ENCODE data around the gene GABRG3.

GABRG3 gene

DNA sequence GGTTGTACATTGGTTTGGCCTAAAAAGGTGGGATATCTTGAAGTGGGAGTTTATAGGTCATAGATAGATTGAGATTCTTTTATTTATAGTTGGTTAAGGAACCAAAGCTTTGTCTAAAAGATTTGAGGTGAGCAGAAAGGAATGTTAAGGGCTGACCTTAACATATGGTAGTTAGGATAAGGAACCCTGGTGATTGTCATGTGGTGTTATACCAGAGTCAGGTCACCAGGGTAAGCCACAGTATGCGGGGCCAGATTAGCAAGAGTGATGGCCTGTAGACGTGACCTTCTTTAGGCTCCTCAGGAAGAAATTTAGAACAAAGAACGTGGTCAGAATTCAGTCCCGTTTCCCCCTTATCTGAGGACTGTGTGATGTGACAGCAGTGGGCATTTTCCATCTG lies 249.2 kb downstream of the GABRG3 start:
- H3K9me3 ChIP-seq (ENCODE audit: control insufficient read depth, low read length), result no peaks in the 10 kb centered on the region
- no peak for DNase-seq
- no peak overlapping the region for H3K27ac ChIP-seq (ENCODE audit: insufficient read depth, low read length, poor library complexity, severe bottlenecking)
- H3K4me3 ChIP-seq (ENCODE audit: insufficient read depth, low read depth, low read length, poor library complexity, severe bottlenecking), result no peak overlapping the region
- no peaks in the 10 kb centered on the region for H3K27me3 ChIP-seq (replicated peaks; ENCODE audit: control insufficient read depth, insufficient read depth, low read length, poor library complexity, severe bottlenecking)
- H3K4me1 ChIP-seq (ENCODE audit: control insufficient read depth, insufficient read depth, low read length, poor library complexity, severe bottlenecking), result no peaks in the 10 kb centered on the region
- H3K36me3 ChIP-seq (ENCODE audit: control insufficient read depth, insufficient read depth, low read length), result no peaks in the 10 kb centered on the region

DNA sequence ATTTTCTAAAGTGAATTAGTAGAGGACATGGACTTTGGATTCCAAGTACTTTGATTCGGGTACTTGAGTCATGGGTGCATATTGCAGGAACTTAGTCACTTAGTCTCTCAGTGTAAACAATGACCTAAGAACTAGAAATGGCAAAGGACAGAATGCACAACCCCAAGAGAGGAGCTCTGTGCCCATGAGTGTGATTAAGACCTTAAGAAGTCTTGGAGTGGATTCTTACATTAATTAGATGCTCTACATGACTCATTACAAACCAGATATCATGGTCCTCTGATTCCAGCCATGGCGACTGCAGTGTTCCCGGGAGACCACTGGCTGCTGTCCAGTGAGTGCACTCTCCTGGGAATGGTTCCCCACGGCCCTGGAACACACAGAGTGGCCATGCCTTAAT lies 251.5 kb downstream of the GABRG3 start:
- Histone ChIP-seq H3K4me3 (ENCODE audit: insufficient read depth, low read depth, low read length, poor library complexity, severe bottlenecking) (no peak overlapping the region), H3K4me1 (ENCODE audit: control insufficient read depth, insufficient read depth, low read length, poor library complexity, severe bottlenecking) (no peaks in the 10 kb centered on the region), H3K36me3 (ENCODE audit: control insufficient read depth, insufficient read depth, low read length) (no peaks in the 10 kb centered on the region), H3K27ac (ENCODE audit: insufficient read depth, low read length, poor library complexity, severe bottlenecking) (no peak overlapping the region), H3K27me3 (replicated peaks; ENCODE audit: control insufficient read depth, insufficient read depth, low read length, poor library complexity, severe bottlenecking) (no peaks in the 10 kb centered on the region), H3K9me3 (ENCODE audit: control insufficient read depth, low read length) (no peaks in the 10 kb centered on the region)
- no peak for DNase-seq

DNA sequence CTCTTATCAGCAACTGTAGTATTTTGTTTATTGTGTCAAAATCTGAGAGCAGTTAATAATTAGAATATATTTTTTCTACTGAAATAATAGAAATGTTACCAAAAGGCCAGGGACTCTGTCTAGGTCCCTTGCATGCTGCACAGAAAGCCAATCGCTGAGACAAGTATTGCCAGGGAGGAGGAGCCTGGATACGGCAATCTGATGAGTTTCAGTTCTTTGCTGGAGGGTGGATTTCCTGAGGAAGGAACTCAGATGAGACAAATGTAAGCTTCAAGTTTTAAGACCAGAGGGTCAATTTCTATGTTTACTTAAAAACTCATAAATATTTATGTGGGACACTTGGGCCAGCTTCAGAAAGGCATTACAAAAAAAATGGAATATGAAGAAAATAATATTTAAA lies 252.2 kb downstream of the GABRG3 start:
- DNase-seq, result no peak
- no peaks in the 10 kb centered on the region for H3K9me3 ChIP-seq (ENCODE audit: control insufficient read depth, low read length)
- no peaks in the 10 kb centered on the region for H3K4me1 ChIP-seq (ENCODE audit: control insufficient read depth, insufficient read depth, low read length, poor library complexity, severe bottlenecking)
- H3K27ac ChIP-seq (ENCODE audit: insufficient read depth, low read length, poor library complexity, severe bottlenecking), result no peak overlapping the region
- H3K4me3 ChIP-seq (ENCODE audit: insufficient read depth, low read depth, low read length, poor library complexity, severe bottlenecking), result no peak overlapping the region
- H3K27me3 ChIP-seq (replicated peaks; ENCODE audit: control insufficient read depth, insufficient read depth, low read length, poor library complexity, severe bottlenecking), result no peaks in the 10 kb centered on the region
- no peaks in the 10 kb centered on the region for H3K36me3 ChIP-seq (ENCODE audit: control insufficient read depth, insufficient read depth, low read length)

DNA sequence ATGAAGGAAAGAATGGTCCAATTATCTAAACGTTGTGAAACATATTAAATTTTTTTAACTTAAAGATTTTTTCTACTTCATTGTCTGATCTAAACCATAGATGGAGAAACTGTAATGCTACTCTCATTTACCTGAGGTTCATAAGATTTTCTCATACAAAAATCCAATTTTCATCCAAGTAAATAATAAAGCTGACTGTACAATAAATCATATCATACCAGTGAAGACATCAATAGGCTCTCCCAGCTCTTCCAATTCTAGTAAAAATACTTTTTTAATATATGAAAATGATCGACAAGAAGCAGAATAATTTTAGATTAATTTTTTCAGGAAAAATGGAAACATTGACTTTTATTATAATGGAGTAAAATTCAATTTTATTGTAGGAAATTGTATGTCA lies 260.8 kb downstream of the GABRG3 start:
- Histone ChIP-seq H3K4me3 (ENCODE audit: insufficient read depth, low read depth, low read length, poor library complexity, severe bottlenecking) (no peak overlapping the region), H3K36me3 (ENCODE audit: control insufficient read depth, insufficient read depth, low read length) (no peaks in the 10 kb centered on the region), H3K4me1 (ENCODE audit: control insufficient read depth, insufficient read depth, low read length, poor library complexity, severe bottlenecking) (no peaks in the 10 kb centered on the region), H3K27me3 (replicated peaks; ENCODE audit: control insufficient read depth, insufficient read depth, low read length, poor library complexity, severe bottlenecking) (no peaks in the 10 kb centered on the region), H3K27ac (ENCODE audit: insufficient read depth, low read length, poor library complexity, severe bottlenecking) (no peak overlapping the region), H3K9me3 (ENCODE audit: control insufficient read depth, low read length) (no peaks in the 10 kb centered on the region)
- no peak for DNase-seq

DNA sequence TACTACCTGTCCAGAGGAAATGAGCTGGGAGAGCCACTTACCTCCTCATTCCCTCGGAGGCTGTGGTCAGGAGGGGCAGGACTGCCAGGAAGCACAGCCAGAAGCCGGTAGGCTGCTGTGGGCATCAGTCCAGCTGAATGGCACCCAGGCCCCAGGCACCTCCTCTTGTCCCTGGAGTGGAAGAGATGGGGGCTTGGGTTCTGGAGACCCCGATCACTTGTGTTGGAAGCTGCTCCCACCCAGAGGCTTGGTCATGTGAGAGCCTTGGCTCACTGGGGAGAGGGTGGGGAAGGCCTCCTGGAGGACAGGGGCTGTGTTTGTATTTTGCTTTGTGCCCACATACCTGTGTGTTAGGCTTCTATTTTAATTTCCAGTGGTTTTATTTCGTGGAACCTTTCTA lies 261.9 kb downstream of the GABRG3 start:
- DNase-seq, result no peak
- H3K9me3 ChIP-seq (ENCODE audit: control insufficient read depth, low read length), result no peaks in the 10 kb centered on the region
- no peaks in the 10 kb centered on the region for H3K36me3 ChIP-seq (ENCODE audit: control insufficient read depth, insufficient read depth, low read length)
- H3K4me1 ChIP-seq (ENCODE audit: control insufficient read depth, insufficient read depth, low read length, poor library complexity, severe bottlenecking), result no peaks in the 10 kb centered on the region
- H3K27ac ChIP-seq (ENCODE audit: insufficient read depth, low read length, poor library complexity, severe bottlenecking), result no peak overlapping the region
- no peaks in the 10 kb centered on the region for H3K27me3 ChIP-seq (replicated peaks; ENCODE audit: control insufficient read depth, insufficient read depth, low read length, poor library complexity, severe bottlenecking)
- H3K4me3 ChIP-seq (ENCODE audit: insufficient read depth, low read depth, low read length, poor library complexity, severe bottlenecking), result no peak overlapping the region

DNA sequence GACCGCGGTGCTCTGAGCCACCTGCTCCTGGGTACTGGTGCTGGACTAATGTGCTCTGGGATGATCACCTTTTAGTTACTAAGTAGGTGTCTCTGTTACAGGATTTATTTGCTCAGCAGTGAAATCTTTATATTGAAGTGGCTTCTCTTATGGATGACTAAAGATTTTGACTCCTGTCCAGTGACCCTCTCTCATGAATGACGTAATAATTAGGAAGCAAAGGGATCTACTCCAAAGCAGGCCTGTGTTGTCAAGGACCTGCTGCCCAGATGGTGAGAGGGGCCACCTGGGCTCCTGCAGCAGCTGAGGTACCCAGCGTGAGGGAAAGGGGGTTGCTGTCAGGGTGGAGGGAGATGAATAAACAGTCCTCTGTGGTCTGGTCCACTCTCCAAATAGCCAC lies 263.6 kb downstream of the GABRG3 start:
- no peaks in the 10 kb centered on the region for H3K27me3 ChIP-seq (replicated peaks; ENCODE audit: control insufficient read depth, insufficient read depth, low read length, poor library complexity, severe bottlenecking)
- H3K9me3 ChIP-seq (ENCODE audit: control insufficient read depth, low read length), result no peaks in the 10 kb centered on the region
- no peak for DNase-seq
- no peak overlapping the region for H3K27ac ChIP-seq (ENCODE audit: insufficient read depth, low read length, poor library complexity, severe bottlenecking)
- no peak overlapping the region for H3K4me3 ChIP-seq (ENCODE audit: insufficient read depth, low read depth, low read length, poor library complexity, severe bottlenecking)
- no peaks in the 10 kb centered on the region for H3K4me1 ChIP-seq (ENCODE audit: control insufficient read depth, insufficient read depth, low read length, poor library complexity, severe bottlenecking)
- no peaks in the 10 kb centered on the region for H3K36me3 ChIP-seq (ENCODE audit: control insufficient read depth, insufficient read depth, low read length)

DNA sequence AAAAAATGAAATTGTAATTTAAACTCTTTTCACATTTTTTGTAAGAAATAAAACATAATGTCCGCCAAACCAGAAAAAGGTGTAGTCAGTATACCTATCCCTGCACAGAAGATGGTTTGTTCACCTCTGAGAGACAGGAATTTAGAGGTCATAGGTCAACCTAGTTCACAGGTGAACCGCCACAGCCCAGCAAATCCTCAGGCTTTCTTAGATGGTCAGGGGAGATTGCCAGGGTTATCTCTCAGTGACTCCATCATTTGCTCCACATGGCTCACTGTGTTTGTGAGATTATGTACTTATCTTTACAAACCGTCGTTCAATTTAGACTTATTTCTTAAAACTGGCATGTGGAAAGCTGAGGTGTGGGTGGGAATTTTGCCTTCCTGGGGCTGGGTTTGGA lies 264.2 kb downstream of the GABRG3 start:
- Histone ChIP-seq H3K27ac (ENCODE audit: insufficient read depth, low read length, poor library complexity, severe bottlenecking) (no peak overlapping the region), H3K36me3 (ENCODE audit: control insufficient read depth, insufficient read depth, low read length) (no peaks in the 10 kb centered on the region), H3K4me3 (ENCODE audit: insufficient read depth, low read depth, low read length, poor library complexity, severe bottlenecking) (no peak overlapping the region), H3K27me3 (replicated peaks; ENCODE audit: control insufficient read depth, insufficient read depth, low read length, poor library complexity, severe bottlenecking) (no peaks in the 10 kb centered on the region), H3K4me1 (ENCODE audit: control insufficient read depth, insufficient read depth, low read length, poor library complexity, severe bottlenecking) (no peaks in the 10 kb centered on the region), H3K9me3 (ENCODE audit: control insufficient read depth, low read length) (no peaks in the 10 kb centered on the region)
- DNase-seq, result no peak

DNA sequence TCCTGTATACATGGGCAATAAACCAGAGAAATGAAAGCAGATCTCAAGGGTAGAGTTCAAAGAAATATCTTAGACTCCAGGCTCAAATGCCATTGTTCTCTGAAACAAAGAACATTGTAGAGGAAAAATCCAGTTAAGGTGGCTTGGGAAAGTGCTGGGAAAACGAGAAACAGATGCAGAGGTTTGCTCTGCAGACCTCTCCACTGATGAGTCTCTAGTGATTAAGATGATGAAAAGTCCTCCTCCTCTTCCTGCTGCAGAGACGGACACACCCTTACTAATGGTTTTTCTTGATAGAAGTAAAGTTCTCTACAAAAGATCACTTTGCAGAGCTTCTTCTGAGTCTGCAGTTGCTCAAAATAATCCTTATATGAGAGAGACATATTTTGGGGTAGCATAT lies 264.7 kb downstream of the GABRG3 start:
- no peaks in the 10 kb centered on the region for H3K36me3 ChIP-seq (ENCODE audit: control insufficient read depth, insufficient read depth, low read length)
- H3K27ac ChIP-seq (ENCODE audit: insufficient read depth, low read length, poor library complexity, severe bottlenecking), result no peak overlapping the region
- H3K9me3 ChIP-seq (ENCODE audit: control insufficient read depth, low read length), result no peaks in the 10 kb centered on the region
- no peaks in the 10 kb centered on the region for H3K4me1 ChIP-seq (ENCODE audit: control insufficient read depth, insufficient read depth, low read length, poor library complexity, severe bottlenecking)
- DNase-seq, result no peak
- H3K4me3 ChIP-seq (ENCODE audit: insufficient read depth, low read depth, low read length, poor library complexity, severe bottlenecking), result no peak overlapping the region
- no peaks in the 10 kb centered on the region for H3K27me3 ChIP-seq (replicated peaks; ENCODE audit: control insufficient read depth, insufficient read depth, low read length, poor library complexity, severe bottlenecking)

DNA sequence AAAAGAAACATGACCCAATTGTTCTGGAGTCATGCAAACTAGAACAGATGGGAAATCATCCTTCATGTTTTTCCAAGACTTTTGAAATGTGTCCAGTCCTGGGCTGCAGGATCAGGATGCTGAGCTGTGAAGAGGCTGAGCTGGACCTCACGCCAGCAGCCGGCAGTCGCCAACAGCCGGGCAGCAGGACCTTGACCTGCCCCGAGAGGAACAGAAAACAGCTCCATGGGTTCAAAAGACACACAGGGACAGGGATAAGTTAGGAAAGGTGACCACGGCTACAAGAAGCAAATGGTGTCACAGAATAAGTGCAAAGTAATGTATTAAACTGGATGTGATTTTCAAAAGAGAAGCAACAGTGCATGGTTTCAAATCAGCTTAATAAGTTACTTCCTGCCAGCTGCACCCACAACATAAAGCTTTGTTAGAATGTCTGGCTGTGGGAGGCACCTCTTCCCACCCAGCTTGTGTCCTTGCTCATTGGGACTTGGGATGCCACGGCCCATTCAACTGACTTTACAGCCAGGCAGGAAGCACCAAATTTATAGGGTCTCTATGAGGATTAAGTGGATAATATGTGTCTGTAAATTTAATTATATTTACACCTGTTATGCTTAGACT lies 266.4 kb downstream of the GABRG3 start:
- Histone ChIP-seq H3K4me3 (ENCODE audit: insufficient read depth, low read depth, low read length, poor library complexity, severe bottlenecking) (no peak overlapping the region), H3K4me1 (ENCODE audit: control insufficient read depth, insufficient read depth, low read length, poor library complexity, severe bottlenecking) (no peaks in the 10 kb centered on the region), H3K36me3 (ENCODE audit: control insufficient read depth, insufficient read depth, low read length) (no peaks in the 10 kb centered on the region), H3K27ac (ENCODE audit: insufficient read depth, low read length, poor library complexity, severe bottlenecking) (no peak overlapping the region), H3K27me3 (replicated peaks; ENCODE audit: control insufficient read depth, insufficient read depth, low read length, poor library complexity, severe bottlenecking) (no peaks in the 10 kb centered on the region), H3K9me3 (ENCODE audit: control insufficient read depth, low read length) (no peaks in the 10 kb centered on the region)
- no peak for DNase-seq

DNA sequence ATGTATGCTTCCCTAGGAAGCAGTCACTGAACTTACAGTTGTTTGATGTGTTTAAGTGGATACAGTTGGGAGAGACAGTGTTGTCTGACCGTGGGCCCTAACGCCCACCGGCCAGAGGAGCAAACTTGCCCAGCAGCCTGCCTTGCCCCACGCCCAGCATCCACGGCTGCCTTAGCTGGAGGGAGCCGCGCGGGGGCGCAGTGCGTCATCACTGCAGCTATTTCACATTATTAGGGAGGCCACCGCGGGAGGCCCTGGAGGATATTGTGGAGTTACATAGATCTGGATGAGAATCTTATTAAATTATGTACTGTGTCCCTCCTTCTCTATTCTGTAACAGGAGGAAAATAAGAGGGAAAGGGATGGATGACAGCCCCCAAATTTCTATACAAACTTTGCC lies 267.2 kb downstream of the GABRG3 start:
- no peak for DNase-seq
- Histone ChIP-seq H3K4me3 (ENCODE audit: insufficient read depth, low read depth, low read length, poor library complexity, severe bottlenecking) (no peak overlapping the region), H3K4me1 (ENCODE audit: control insufficient read depth, insufficient read depth, low read length, poor library complexity, severe bottlenecking) (no peaks in the 10 kb centered on the region), H3K36me3 (ENCODE audit: control insufficient read depth, insufficient read depth, low read length) (no peaks in the 10 kb centered on the region), H3K27ac (ENCODE audit: insufficient read depth, low read length, poor library complexity, severe bottlenecking) (no peak overlapping the region), H3K9me3 (ENCODE audit: control insufficient read depth, low read length) (no peaks in the 10 kb centered on the region), H3K27me3 (replicated peaks; ENCODE audit: control insufficient read depth, insufficient read depth, low read length, poor library complexity, severe bottlenecking) (no peaks in the 10 kb centered on the region)
